ENCODE results near the gene ADORA2B.

- TF ChIP-seq CTCF (IDR thresholded peaks at IDR 0.05; ENCODE audit: insufficient read depth, low read depth, low read length) = no peak
- TF ChIP-seq EZH2 (IDR thresholded peaks at IDR 0.05; ENCODE audit: insufficient read depth, low read length) = no peak
These were observed 32.4 kb upstream of the ADORA2B start for GRCh38 chr17:15912416-15912955.
